ENCODE data around the gene OS9.

DNA sequence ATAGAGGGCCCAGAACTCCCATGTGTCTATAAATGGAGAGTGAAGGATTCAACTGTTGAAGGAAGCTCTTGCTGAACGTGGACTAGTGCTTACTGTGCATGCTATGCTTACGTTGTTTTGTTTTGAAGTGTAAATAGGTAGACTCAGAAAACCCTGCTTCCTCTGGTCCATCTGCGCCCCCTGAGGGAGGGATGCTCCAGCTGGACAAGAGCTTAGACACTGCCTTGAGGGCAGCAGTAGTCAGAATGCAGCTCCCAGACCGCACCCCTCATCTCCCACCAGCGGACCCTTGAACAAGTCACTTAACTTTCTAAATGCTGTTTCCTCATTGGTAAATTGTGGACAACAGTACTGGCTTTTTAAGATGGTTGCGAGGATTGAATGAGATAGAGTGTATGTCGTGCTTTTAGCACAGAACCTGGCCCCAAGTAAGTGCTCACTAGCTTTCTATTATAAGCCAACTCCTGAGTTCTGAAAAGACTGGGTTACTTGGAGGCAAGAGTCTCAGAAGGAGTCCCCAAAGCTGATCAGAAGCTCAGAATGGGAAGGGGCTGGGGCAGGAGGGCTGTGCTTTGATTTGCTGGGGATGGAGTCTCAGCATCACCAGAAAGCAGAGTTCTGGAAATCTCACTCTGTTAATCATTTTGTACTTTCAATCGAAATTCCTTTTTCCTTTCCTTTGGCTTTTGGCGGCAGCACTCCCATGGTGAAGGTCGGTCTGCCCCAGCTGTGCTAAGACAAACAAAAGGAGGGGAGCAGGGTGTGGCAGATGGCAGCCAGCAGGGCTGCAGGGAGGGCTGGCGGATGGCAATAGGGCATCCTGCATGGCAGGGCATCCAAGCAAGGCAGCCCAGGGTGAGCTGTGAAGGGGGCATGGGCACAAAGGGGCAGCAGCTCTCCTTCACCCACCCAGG, 29.0 kb downstream of the OS9 start:
- TF ChIP-seq POLR2A (IDR thresholded peaks at IDR 0.05) (no peak), CTCF (IDR thresholded peaks at IDR 0.05) (no peak)
